Body of pancreas (tissue), 4 donors: ENCODE measurements around the gene SRMS.

Source experiments
- POLR2A ChIP-seq, 3 donors: fragments of 450-650 bp; IDR thresholded peaks; one replicate each; pipeline ENCODE4 v1.6.1; 2016; ENCODE audit warnings: antibody characterized with exemption in 3 of 3, mild to moderate bottlenecking in 2 of 3
- TF ChIP-seq, protein P1 (sequence below), 7 experiments: fragments of 450-650 bp in 4 of 7; fragments of 200-600 bp in 3 of 7; sonication (generic) in 3 of 7; IDR thresholded peaks; one replicate each; pipeline ENCODE4 v1.5.1; 2016 to 2019; ENCODE audit warnings: antibody characterized with exemption in 7 of 7

DNA sequence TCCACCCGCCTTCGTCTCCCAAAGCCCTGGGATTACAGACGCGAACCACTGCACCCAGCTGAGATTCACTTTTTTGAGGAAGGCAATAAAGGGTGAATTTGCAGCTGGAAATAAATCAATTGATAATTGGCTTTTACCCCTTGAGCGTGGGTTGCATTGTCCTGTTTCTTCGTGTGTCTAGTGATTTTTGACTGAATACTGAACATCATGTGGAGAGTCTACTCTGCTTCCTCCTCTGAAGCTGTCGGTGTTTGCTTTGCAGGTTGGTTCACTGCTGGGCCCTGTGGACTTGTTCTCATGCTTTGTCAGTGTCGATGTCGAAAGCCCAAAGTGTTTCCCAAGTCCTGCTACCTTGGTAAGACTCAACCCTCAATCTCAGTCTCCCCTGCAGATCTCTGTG, 42.9 kb downstream of the SRMS start:
- no peak for TF ChIP-seq POLR2A (IDR thresholded peaks at IDR 0.05)
- TF ChIP-seq, protein P1, sequence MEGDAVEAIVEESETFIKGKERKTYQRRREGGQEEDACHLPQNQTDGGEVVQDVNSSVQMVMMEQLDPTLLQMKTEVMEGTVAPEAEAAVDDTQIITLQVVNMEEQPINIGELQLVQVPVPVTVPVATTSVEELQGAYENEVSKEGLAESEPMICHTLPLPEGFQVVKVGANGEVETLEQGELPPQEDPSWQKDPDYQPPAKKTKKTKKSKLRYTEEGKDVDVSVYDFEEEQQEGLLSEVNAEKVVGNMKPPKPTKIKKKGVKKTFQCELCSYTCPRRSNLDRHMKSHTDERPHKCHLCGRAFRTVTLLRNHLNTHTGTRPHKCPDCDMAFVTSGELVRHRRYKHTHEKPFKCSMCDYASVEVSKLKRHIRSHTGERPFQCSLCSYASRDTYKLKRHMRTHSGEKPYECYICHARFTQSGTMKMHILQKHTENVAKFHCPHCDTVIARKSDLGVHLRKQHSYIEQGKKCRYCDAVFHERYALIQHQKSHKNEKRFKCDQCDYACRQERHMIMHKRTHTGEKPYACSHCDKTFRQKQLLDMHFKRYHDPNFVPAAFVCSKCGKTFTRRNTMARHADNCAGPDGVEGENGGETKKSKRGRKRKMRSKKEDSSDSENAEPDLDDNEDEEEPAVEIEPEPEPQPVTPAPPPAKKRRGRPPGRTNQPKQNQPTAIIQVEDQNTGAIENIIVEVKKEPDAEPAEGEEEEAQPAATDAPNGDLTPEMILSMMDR (IDR thresholded peaks at IDR 0.05), result no peak
